Fibroblast of skin of right biceps (primary cell): ENCODE data around the gene RAB40C.
A peak's percentile ranks its signal among the peaks of the same experiment; 100 is the strongest.

Source experiments
- DNase-seq: peaks from one replicate; pipeline ENCODE4 v3.0.0-alpha.2; 2013

The RAB40C gene

DNA sequence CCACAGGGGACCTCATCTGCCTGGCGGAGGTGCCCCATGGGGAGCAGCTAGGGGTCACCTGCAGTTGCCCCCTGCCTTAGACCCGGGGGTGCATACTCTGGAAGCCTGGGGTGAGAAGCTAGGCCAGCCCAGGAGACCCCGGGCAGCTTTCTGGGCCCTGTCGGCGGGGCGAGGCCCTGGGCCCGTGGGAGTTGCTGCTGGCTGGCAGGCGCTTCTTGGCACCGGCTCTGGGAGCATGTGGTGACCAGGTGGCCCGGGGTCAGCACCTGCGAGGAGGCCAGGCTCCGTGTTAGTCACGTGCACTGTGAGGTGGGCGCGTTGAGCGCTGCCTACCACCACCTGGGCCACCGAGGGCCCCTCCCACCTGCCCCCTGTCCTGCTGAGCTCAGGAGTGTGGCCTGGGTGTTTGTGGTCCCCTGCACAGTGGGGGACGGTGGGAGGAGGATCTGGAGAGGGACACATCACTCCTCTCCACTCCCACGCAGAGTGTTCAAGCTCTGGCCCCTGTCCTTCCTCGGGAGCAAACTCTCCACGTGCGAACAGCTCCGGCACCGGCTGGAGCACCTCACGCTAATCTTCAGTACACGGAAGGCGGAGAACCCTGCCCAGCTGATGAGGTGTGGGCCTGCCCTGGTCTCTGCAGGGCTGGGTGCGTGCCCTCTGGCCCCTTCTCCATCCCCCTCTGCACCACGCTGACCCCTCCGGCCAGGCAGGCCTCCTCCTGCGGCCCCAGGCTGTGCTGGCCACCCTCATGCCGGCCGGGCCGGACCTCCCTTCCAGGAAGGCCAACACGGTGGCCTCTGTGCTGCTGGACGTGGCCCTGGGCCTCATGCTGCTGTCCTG lies 14.3 kb upstream of the RAB40C start:
- no peak for DNase-seq

DNA sequence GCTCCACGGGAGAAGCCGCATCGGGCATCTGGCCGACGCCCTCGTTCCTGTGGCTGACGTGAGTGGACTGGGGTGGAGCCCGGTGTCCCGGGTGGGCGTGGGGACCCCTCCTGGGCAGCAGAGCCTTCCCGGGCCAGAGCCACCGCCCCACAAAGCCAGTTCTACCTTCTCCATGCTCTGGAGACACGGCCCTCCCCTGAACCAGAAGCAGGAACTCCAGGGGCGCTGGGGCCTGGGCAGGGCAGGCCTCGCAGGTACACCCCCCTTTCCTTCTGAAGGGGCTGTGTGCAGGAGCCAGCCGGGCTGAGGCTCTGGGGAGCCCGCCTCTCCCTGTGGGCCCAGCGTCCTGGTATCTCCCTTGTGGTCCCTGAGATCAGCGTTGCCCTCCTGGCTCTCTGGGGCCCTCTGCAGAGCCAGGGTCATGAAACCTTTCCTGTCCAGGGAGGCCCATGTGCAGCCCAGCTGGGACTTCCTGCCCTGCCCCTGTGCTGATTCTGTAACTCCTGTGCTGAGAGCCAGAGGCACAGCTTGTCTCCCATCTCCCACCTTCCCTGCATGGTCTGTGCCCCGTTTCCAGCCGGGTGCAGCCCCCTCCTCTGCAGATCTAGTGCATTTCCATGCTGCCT lies 13.6 kb upstream of the RAB40C start:
- no peak for DNase-seq

DNA sequence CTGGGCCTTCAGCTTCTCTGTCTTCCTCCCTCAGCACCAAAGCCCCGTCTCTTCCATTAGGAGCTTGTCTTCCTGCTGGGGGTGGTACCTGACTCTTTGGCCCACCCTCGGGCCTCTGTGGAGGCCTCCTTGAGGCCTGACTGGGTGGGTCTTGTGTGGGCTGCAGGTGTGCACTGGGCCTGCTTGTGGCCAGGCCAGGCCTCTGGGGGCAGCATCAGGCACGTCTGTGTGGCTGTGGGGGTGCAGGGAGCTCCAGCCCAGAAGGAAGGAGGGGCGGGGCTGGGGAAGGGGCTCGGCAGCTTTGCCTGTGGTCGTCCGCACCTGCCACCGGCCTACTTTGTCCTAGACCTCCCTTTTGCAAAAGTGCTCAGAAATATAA lies 13.1 kb upstream of the RAB40C start:
- DNase-seq: no peak

DNA sequence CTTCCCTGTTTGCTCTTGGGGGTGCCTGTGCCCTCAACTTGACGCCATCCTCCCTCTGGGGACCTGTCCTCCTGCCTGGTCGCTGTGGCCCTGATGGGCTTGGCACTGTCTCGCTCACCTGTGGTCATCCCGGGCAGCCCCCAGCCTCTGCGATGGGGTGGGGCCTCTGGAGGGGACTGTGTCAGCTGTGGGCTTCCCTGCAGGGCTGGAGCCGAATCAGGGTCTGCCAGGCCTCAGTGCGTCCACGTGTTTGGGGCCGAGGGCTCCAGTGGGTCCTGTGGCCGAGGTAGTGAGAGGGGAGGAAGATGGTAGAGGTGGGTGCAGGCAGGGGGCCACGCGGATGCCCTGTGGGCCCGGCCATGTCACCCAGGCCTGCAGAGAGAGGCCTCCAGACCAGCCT lies 12.1 kb upstream of the RAB40C start:
- DNase-seq: no peak

DNA sequence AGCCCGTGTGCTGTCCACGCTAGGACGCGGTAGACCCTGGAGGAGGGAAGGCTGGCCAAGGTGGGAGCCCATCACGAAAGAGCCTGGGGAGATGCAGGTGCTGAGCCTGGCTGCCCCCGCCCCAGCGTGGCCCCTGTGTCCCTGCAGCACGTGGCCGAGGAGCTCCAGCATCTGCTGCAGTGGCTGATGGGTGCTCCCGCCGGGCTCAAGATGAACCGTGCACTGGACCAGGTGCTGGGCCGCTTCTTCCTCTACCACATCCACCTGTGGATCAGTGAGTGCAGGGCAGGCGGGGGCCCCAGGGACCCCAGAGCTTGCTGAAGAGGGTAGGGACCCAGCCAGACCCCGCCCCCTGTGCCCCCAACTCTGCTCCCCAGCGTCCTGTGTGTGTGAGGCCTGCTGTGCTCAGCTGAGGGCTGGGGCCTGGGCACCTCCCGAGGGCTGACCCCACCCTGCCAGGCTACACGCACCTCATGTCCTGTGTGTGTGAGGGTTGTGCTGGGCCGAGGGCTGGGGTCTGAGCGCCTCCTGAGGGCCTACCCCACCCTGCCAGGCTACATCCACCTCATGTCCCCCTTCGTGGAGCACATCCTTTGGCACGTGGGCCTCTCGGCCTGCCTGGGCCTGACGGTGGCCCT lies 11.5 kb upstream of the RAB40C start:
- DNase-seq: no peak

DNA sequence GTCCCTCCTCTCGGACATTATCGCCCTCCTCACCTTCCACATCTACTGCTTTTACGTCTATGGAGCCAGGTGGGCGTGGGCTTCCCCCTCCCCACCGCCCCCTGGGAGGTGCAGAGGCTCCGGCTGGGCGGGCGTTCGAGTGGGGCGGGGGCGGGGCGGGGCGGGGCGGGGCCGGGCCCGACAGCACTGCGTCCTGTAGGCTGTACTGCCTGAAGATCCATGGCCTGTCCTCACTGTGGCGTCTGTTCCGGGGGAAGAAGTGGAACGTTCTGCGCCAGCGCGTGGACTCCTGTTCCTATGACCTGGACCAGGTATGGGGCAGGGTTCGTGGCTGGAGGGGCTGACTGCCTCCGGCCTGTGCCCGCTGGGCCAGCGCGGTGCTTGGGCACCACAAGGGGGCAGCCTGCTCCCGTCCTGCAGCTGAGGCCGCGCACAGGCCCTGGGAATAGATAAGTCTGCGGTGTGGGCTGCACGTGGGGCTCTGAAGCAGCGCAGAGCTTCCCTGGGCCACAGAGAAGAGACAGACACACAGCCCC lies 10.9 kb upstream of the RAB40C start:
- DNase-seq: peak; percentile 70

DNA sequence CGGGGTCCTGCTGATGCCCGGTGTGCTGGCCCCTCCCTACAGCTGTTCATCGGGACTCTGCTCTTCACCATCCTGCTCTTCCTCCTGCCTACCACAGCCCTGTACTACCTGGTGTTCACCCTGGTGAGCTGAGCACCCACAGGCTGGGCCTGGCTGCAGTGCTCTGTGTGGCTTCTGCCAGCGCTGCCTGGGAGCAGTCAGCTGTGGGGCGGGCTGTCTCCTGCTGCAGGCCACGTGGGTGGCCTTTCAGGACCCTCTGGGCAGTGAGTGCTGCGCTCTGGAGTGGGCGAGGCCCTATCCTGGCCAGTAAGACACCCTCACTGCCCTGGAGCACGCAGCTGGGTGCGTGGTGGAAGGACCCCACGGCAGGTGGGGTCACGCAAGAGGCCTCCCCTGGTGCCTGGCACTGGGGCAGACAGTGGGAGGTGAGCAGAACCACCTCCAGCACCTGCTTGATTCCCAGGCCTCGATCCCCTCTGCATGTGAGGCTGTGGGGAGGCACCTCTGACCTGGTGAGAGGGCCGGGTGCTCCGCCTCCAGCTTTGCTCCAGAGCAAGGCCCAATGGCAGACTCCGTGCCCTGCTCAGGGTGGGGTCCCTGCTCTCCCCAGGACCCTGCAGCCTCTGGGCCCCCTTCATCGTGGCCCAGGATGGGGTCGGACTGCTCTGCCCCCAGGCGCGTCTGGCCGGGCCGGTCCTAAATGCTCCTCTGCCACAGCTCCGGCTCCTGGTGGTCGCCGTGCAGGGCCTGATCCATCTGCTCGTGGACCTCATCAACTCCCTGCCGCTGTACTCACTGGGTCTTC lies 9.5 kb upstream of the RAB40C start:
- DNase-seq: no peak

DNA sequence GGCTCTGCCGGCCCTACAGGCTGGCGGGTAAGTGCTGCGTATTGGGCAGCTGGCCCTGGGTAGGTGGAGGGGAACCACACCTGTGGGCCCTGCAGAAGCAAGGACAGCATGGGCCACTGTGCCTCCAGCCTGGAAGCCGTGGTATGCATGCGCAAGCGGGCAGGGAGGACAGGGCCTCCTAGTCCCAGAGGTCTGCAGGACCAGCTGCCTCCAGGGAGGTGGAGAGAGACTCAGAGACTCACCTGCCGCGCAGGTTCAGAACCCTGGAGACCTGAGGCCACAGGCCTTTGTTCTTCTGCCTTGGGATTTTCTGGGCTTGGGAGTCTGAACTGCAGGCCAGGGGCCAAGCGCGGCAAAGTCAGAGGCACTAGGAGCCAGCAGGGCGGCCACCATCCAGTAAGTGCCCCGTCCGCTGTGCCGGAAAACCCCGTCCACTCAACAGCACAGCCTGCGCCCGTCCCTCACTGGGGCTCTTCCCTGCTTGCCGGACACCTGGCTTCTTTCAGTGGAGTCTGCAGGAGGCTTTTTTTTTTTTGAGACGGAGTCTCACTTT lies 8.8 kb upstream of the RAB40C start:
- DNase-seq: no peak

DNA sequence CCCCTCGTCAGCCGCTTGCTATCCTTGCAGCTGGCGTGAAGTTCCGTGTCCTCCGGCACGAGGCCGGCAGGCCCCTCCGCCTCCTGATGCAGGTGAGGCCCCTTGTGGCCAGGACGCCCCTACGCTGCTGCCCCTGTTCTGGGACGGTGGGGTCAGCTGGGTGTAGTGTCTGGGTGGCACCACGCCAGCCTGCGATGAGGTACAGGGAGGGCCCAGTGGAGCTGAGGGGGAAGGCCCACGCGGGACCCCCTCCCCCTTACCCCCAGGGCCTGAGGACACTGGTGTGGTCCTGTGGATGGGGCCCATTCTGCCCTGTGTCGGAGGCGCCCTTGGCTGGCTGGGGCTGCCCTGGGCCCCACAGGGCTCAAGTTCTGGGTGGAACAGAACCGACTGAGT lies 7.7 kb upstream of the RAB40C start:
- no peak for DNase-seq

DNA sequence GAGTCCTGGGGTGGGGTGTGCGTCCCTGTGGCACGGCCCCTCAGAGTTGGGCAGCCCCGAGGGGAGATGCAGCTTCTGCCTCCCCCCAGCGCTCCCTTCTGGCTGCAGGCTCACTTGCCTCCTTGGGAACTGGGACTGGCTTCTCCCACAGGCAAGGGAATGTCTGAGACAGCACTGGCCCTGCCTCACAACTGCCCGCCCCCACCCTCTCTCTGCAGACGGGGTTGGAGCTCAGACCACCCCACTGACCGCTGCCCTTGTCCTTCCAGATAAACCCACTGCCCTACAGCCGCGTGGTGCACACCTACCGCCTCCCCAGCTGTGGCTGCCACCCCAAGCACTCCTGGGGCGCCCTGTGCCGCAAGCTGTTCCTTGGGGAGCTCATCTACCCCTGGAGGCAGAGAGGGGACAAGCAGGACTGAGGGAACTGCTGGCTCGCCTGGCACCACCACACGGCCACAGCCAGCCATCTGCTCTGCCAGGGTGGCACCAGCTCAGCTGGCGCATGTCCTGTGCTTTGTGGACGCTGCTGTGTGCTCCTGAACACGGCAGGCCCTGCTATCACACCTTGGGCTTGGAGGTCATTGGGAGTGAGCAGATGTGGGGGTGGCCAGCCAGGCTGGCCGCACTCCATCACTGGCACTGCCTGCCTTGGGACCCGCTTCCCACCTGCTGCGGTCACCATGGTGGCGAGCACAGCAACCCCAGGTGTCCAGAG lies 7.1 kb upstream of the RAB40C start:
- DNase-seq: no peak

DNA sequence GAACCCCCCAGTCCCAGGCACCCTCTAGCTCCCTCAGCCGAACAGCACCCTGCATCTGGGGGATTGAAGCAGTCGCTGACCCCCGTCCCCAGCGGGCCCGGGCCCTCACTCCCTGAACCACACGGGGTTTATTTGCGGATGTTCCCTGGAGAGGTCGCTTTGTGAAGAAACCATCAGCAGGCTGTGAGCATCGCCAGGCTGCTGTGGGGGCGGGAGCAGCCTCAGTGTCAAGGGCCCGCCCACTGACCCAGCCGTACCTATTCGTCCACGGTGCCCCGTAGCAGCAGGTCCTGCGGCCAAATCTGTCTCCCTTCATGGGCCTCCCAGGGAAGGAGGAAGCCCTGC lies 6.4 kb upstream of the RAB40C start:
- no peak for DNase-seq

DNA sequence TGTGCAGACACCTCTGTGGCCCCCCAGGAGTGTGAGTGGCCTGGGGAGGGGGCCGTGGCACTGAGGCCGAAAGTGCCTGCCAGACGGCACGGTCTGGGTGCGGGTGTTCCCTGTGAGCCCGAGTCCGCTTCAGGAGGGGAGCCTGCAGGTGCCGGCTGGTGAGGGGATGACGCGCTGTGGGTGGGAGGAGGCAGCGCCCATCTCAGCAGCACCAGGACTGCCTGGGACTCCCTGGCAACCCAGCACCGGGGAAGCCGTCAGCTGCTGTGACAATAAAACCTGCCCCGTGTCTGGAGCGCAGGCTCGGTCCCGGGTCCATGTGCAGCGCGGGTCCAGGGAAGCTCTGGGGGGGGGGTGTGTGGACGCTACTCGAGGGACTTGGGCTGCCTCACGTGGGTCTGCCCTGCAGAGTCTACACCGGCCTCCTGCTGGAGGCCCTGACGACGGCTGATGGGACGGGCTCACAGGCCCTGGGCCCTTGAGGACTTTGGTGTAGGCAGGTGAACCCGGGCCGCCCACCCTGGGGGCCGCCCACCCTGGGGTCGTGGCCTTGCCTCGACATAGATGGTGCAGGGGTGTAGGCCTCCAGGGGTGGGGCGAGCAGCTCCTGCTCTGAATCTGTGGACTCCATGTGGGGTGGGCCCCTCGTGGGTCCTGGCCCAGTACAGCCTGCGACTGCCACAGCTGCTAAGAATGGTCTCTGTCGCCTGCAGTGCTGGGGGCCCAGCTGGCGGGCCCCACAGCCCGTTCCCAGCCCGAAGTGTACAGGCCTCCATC lies 5.9 kb upstream of the RAB40C start:
- DNase-seq: no peak

DNA sequence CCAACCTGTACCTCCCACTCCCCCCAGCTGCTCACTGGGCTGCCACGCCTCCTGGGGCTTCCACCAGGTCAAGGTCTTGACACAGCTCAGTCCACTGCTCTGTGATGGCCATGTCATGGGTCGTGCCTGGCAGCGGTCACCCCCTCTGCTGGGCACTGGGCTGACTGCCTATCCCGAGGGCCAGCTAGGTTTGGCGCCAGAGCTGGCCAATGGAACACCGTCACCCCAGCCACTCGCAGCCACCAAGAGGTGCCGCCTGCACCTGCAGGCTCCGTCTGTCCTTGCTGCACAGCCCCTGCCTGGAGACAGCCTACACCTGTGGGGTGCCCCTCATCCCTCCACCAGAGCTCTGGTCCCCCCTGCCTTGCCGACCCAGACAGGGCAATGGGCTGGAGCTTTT lies 4.5 kb upstream of the RAB40C start:
- no peak for DNase-seq

DNA sequence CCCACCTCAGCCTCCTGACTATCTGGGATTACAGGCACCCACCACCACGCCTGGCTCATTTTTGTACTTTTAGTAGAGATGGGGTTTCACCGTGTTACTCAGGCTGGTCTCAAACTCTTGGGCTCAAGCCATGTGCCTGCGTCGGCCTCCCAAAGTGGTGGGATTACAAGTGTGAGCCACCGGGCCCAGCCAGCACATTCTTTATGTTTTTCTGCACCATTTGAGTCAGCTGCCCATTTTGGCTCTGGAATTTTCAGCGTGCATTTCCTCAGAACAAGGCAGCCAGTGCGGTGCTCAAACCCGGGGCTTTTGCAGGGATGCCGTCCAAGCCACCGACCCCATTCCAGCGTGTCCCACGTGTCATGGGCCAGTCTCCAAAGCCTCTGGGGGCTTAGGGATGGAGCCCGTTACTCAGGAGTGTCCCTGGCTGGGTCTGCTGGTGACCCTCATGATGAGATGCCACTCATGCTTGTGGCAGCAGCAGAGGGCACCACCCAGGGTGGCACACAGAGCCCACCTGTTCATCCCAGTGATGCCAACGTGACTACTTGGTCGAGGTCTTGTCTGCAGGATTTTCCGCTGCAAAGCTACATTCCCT lies 3.7 kb upstream of the RAB40C start:
- peak; percentile 59 for DNase-seq

DNA sequence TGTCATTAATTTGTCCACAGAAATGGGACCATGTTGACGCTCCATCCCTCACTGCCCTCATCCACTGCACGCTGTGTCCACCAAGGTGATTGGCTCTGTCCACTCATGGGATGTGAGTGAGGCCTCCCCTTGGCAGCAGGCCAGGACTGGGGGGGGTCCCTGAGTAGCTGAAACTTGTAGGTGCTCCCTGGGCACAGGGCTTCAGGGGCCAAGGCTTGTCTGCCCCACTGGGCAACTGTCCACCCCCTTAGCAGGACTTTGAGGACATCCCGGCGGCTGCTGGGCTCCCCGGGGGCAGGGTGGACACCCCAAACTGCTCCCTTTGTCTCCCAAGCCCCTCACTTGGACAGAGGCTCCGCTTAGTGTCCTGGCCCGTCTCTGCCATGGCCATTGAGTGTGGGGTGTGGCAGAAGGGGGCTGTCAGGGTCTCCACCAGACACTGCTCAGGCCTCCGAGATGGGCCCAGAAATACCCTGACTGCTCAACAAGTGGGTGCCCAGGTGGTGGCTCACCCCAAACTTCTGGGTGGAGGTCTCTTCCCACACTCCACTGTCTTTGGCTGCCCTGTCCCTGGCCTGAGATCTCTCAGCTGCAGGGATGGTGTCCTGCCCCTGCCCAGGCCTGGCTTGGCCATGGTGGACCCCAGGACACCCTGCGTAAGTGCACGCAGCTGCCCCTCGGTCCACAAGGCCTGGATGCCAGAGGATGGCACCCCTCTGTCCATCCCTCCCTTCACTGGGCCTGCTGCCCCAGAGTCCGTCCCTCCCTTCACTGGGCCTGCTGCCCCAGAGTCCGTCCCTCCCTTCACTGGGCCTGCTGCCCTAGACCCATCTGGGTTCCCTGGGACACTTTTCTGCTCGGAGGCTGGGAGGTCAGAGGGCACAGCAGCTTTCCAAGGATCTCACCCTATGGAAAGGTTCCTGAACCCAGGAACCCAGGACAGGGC lies 2.9 kb upstream of the RAB40C start:
- DNase-seq: no peak

DNA sequence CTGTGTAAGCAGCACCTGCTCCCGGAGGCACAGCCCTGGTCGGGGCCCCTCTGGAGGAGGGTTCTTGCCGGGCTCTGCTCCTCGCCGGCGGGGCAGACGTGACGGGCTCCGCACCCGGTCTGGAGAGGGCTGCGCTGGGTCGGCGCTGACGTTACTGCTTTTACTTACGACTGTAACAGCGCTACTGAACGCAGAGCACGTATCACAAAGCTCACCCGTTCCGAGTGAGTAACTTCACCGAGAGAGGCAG lies 1.3 kb upstream of the RAB40C start:
- DNase-seq: peak; percentile 58

DNA sequence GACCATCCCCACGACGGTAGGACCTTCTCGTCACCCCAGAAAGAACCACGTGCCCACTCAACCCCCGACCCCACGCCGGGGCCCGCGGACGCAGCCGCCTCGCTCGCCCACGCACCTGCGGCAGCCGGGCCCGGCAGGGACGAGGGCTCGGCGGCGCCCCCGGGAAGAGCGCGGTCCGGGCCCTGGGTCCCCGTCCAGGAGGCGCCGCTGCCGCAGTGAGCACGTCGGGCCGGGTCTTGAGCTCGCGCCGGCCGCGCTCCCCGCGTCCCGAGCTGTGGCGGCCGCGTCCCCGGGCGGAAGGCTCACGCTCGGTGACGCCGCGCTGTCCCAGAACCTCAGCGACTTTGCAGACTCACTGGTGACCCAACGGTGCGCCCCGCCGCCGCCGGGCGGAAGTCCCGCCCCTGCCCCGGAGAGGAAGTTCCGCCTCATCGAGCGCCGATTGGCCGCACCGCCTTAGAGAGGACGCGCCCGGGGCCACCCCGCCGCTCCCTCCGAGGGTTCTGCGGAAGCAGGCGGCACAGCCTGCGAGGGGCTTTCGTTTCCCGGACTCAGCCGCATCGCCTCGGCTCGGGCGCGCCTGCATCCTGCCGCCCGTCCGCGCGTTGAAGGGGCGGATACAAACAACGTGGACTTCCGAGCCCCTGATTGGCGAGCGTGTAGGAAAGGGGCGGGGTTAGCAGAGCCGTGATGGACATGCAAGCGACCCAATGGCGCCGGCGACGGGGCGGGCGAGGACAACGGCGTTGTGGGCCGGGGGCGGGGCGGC lies 793 bp upstream of the RAB40C start:
- peak; percentile 95 for DNase-seq

DNA sequence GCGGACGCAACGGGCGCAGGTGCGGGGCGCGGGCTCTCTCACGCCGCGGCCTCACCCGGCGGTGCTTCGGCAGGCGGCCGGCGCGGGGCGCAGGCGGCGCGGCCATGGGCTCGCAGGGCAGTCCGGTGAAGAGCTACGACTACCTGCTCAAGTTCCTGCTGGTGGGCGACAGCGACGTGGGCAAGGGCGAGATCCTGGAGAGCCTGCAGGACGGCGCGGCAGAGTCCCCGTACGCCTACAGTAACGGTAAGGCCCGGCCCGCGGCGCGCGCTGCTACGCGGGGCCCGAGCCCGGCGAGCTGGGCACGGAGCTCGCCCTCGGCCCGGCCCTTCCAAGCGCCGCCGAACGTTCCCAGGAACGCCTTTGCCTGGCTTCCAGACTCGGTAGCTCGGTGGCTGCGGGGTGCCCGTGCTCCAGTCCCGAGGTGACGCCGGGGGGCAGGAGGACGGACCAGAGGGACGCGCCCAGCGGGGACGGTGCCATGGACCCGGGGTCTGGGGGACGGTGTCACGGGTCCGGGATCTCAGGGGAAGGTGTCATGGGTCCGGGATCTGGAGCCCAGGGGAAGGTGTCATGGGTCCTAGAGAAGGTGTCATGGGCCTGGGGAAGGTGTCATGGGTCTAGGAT lies 435 bp downstream of the RAB40C start:
- DNase-seq: peak; percentile 33

DNA sequence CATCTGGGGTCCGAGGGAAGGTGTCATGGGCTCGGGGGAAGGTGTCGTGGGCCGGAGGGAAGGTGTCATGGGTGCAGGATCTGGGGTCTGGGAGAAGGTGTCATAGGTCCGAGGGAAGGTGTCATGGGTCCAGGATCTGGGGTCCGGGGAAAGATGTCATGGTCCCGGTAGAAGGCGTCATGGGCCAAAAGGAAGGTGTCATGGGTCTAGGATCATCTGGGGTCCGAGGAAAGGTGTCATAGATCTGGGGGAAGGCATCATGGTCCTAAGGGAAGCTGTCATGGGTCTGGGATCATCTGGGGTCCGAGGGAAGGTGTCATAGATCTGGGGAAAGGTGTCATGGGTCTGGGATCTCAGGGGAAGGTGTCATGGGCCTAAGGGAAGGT lies 942 bp downstream of the RAB40C start:
- no peak for DNase-seq
